ENCODE measurements around the gene GMCL2.

GMCL2 gene

GRCh38 chr5:178145965-178146820, 41.0 kb downstream of the GMCL2 start:
- H3K9me2 ChIP-seq (replicated peaks; ENCODE audit: control insufficient read depth, low read length) = no peaks in the 10 kb centered on the region
- H3K79me2 ChIP-seq (ENCODE audit: control insufficient read depth, low read length) = peaks cover 9% of the 10 kb centered on the region
- H3K36me3 ChIP-seq (ENCODE audit: control insufficient read depth, low read length) = peaks cover 92% of the 10 kb centered on the region
- H4K20me1 ChIP-seq (ENCODE audit: control insufficient read depth, insufficient read depth, low read depth, low read length) = peaks cover 3% of the 10 kb centered on the region; the same call in 1 of the 2 replicates
- H3K27ac ChIP-seq (ENCODE audit: low read depth, low read length) = no peak overlapping the region
- H3K4me1 ChIP-seq (ENCODE audit: control insufficient read depth, low read length) = peaks cover 5% of the 10 kb centered on the region
- TF ChIP-seq EZH2phosphoT487 (IDR thresholded peaks at IDR 0.05; ENCODE audit: borderline replicate concordance, low read length) (no peak), CTCF (IDR thresholded peaks at IDR 0.05; ENCODE audit: low read depth, low read length, poor library complexity, severe bottlenecking) (peak; percentile 91)
- peaks cover 26% of the 10 kb centered on the region for H3F3A ChIP-seq (ENCODE audit: control insufficient read depth, insufficient read depth)
- H3K9me3 ChIP-seq (ENCODE audit: control insufficient read depth, insufficient read depth, low read length) = no peaks in the 10 kb centered on the region
- no peak overlapping the region for H3K4me2 ChIP-seq (ENCODE audit: low read length)
- no peaks in the 10 kb centered on the region for H3K27me3 ChIP-seq (ENCODE audit: control insufficient read depth, low read length)
- no peak overlapping the region for H3K4me3 ChIP-seq (ENCODE audit: low read length)

DNA sequence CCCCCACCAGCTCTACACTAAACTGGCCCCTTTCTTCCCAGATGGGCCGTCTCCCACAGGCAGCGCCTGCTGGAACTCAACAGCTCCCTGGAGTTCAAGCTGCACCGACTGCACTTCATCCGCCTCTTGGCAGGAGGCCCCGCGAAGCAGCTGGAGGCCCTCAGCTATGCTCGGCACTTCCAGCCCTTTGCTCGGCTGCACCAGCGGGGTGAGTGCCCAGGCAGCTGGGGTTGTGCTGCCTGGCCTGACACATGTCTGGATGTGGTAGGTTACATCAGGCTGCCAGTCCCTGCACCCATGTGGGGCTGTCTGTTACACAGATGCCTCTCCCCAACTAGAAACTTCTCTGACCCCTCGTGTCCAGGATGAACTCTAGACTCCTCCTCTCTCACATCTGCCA, 43.3 kb downstream of the GMCL2 start:
- Histone ChIP-seq H3K4me2 (ENCODE audit: low read length) (no peak overlapping the region), H3K9me2 (replicated peaks; ENCODE audit: control insufficient read depth, low read length) (no peaks in the 10 kb centered on the region), H3K27me3 (ENCODE audit: control insufficient read depth, low read length) (no peaks in the 10 kb centered on the region), H3K27ac (ENCODE audit: low read depth, low read length) (no peak overlapping the region), H4K20me1 (ENCODE audit: control insufficient read depth, insufficient read depth, low read depth, low read length) (peaks cover 3% of the 10 kb centered on the region; the same call in 1 of the 2 replicates), H3K4me3 (ENCODE audit: low read length) (no peak overlapping the region), H3K9me3 (ENCODE audit: control insufficient read depth, insufficient read depth, low read length) (no peaks in the 10 kb centered on the region), H3K4me1 (ENCODE audit: control insufficient read depth, low read length) (no peaks in the 10 kb centered on the region), H3F3A (ENCODE audit: control insufficient read depth, insufficient read depth) (peaks cover 17% of the 10 kb centered on the region), H3K79me2 (ENCODE audit: control insufficient read depth, low read length) (peaks cover 2% of the 10 kb centered on the region; the same call in 1 of the 2 replicates), H3K36me3 (ENCODE audit: control insufficient read depth, low read length) (peaks cover 85% of the 10 kb centered on the region)
- TF ChIP-seq CTCF (IDR thresholded peaks at IDR 0.05; ENCODE audit: low read depth, low read length, poor library complexity, severe bottlenecking) (no peak), EZH2phosphoT487 (IDR thresholded peaks at IDR 0.05; ENCODE audit: borderline replicate concordance, low read length) (no peak)

DNA sequence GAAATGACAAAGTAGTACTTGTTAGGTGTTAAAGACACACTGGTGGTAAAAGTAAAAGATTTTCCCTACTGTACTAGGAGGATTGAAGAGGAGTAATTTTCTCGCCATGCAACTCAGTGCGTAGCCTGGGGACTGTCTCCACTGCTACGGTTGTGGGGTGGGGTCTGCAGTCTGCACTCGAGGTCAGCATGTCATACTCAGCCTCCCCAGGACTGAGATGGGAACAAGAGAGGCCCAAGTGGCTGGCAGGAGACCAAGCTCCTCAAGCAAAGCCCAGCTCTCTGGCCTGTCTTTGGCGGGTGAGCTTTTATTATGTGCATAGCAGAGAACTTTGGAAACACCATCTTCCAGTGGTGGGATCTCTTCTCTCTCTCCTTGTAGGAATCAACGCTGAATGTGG, 43.9 kb downstream of the GMCL2 start:
- Histone ChIP-seq H3K36me3 (ENCODE audit: control insufficient read depth, low read length) (peaks cover 83% of the 10 kb centered on the region), H3K9me2 (replicated peaks; ENCODE audit: control insufficient read depth, low read length) (no peaks in the 10 kb centered on the region), H3K27ac (ENCODE audit: low read depth, low read length) (no peak overlapping the region), H4K20me1 (ENCODE audit: control insufficient read depth, insufficient read depth, low read depth, low read length) (0 out of 2 replicates have a peak, but pooled peaks cover 3% of the 10 kb centered on the region), H3F3A (ENCODE audit: control insufficient read depth, insufficient read depth) (peaks cover 15% of the 10 kb centered on the region), H3K27me3 (ENCODE audit: control insufficient read depth, low read length) (no peaks in the 10 kb centered on the region), H3K9me3 (ENCODE audit: control insufficient read depth, insufficient read depth, low read length) (no peaks in the 10 kb centered on the region), H3K79me2 (ENCODE audit: control insufficient read depth, low read length) (peaks cover 2% of the 10 kb centered on the region; the same call in 1 of the 2 replicates), H3K4me1 (ENCODE audit: control insufficient read depth, low read length) (no peaks in the 10 kb centered on the region), H3K4me3 (ENCODE audit: low read length) (no peak overlapping the region), H3K4me2 (ENCODE audit: low read length) (no peak overlapping the region)
- TF ChIP-seq EZH2phosphoT487 (IDR thresholded peaks at IDR 0.05; ENCODE audit: borderline replicate concordance, low read length) = no peak

DNA sequence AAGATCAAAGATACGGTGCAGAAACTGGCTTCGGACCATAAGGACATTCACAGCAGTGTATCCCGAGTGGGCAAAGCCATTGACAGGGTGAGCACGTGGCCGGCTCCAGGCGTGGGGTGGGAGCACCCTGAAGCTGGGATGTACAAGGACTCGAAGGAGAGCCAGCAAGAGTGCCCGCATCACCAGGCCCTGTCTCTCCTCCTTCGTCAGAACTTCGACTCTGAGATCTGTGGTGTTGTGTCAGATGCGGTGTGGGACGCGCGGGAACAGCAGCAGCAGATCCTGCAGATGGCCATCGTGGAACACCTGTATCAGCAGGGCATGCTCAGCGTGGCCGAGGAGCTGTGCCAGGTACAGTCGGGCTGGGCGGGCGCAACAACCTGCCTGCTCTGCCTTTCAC, 44.5 kb downstream of the GMCL2 start:
- H3K36me3 ChIP-seq (ENCODE audit: control insufficient read depth, low read length) = peaks cover 83% of the 10 kb centered on the region
- no peaks in the 10 kb centered on the region for H3K9me2 ChIP-seq (replicated peaks; ENCODE audit: control insufficient read depth, low read length)
- no peaks in the 10 kb centered on the region for H3K9me3 ChIP-seq (ENCODE audit: control insufficient read depth, insufficient read depth, low read length)
- H3K4me1 ChIP-seq (ENCODE audit: control insufficient read depth, low read length) = no peaks in the 10 kb centered on the region
- no peaks in the 10 kb centered on the region for H3K27me3 ChIP-seq (ENCODE audit: control insufficient read depth, low read length)
- H3K4me3 ChIP-seq (ENCODE audit: low read length) = no peak overlapping the region
- peaks cover 15% of the 10 kb centered on the region for H3F3A ChIP-seq (ENCODE audit: control insufficient read depth, insufficient read depth)
- TF ChIP-seq CTCF (IDR thresholded peaks at IDR 0.05; ENCODE audit: low read depth, low read length, poor library complexity, severe bottlenecking) (no peak), EZH2phosphoT487 (IDR thresholded peaks at IDR 0.05; ENCODE audit: borderline replicate concordance, low read length) (no peak)
- H4K20me1 ChIP-seq (ENCODE audit: control insufficient read depth, insufficient read depth, low read depth, low read length) = 0 out of 2 replicates have a peak, but pooled peaks cover 3% of the 10 kb centered on the region
- no peak overlapping the region for H3K27ac ChIP-seq (ENCODE audit: low read depth, low read length)
- H3K4me2 ChIP-seq (ENCODE audit: low read length) = no peak overlapping the region
- peaks cover 8% of the 10 kb centered on the region for H3K79me2 ChIP-seq (ENCODE audit: control insufficient read depth, low read length)
